Gastroesophageal sphincter (tissue), 3 donors: ENCODE data around the gene SNX15.

ENCODE experiments used
- CTCF ChIP-seq, 4 experiments: fragments of 200-600 bp in 2 of 4; fragments of 450-650 bp in 2 of 4; sonication (generic) in 1 of 4; IDR thresholded peaks; one replicate each; pipeline ENCODE4 v1.5.1; 2017 to 2019; ENCODE audit warnings: antibody characterized with exemption in 4 of 4, mild to moderate bottlenecking in 2 of 4, moderate library complexity in 2 of 4
- EP300 ChIP-seq: sonication (generic); formaldehyde crosslinking; IDR thresholded peaks from one replicate; pipeline ENCODE4 v1.6.1; 2017; ENCODE audit warnings: antibody characterized with exemption, mild to moderate bottlenecking
- POLR2AphosphoS5 ChIP-seq: sonication (generic); formaldehyde crosslinking; IDR thresholded peaks from one replicate; pipeline ENCODE4 v1.6.1; 2017; ENCODE audit warnings: antibody characterized with exemption

GRCh38 chr11:65014726-65015227, 12.5 kb upstream of the SNX15 start:
- TF ChIP-seq CTCF (IDR thresholded peaks at IDR 0.05) (no peak), POLR2AphosphoS5 (no peak), EP300 (no peak)
